Endothelial cell of umbilical vein (primary cell): ENCODE data around the gene DIO3. TPM values are rescaled to one million over a fixed set of nuclear protein-coding genes. Genes with fewer than 3 reads are reported as not detected.

ENCODE experiments used
- BruUV-seq: library from RNA; stranded (reverse); fragments of 400-500 nt; replicated peaks from 2 replicates; lab custom pipeline; 2021; lab: Mats Ljungman, UMichigan
- CTCF ChIA-PET: fragments of 300-600, 350-600 bp; sonication (Branson Sonifier 250); formaldehyde crosslinking; loops from one replicate; lab custom pipeline; 2021; ENCODE audit warnings: antibody characterized with exemption, inconsistent platforms; lab: Charles Lee
- POLR2A ChIA-PET: fragments of 300-600, 350-600 bp; sonication (Branson Sonifier 250); formaldehyde crosslinking; loops from one replicate; lab custom pipeline; 2021; ENCODE audit warnings: antibody characterized with exemption, inconsistent platforms; lab: Charles Lee
- DNase-seq: peaks from one replicate; pipeline ENCODE4 v3.0.0-alpha.2; 2011; ENCODE audit warnings: low read depth, low spot score
- FAIRE-seq: peaks from 2 replicates; lab custom pipeline; 2011; peaks lifted over from hg19 to GRCh38; lab: Jason Lieb, UNC
- H2AFZ ChIP-seq: 2 replicates; pipeline ENCODE4 v1.6.0; 2012; ENCODE audit warnings: low read depth, low read length, control low read depth, inconsistent platforms
- H3K27ac ChIP-seq: 2 replicates; pipeline ENCODE4 v1.5.1; 2011; ENCODE audit warnings: low read depth, mild to moderate bottlenecking, control low read depth, low read length, moderate library complexity; ENCODE audit not compliant: insufficient read depth
- H3K27me3 ChIP-seq, 2 experiments: 2 replicates each; pipeline versions ENCODE4 v1.6.0 to v1.6.1; 2011; ENCODE audit warnings: low read length in 2 of 2, mixed read lengths in 1 of 2; ENCODE audit not compliant: control insufficient read depth in 2 of 2, insufficient read depth in 2 of 2
- H3K36me3 ChIP-seq, 2 experiments: 2 replicates in 1 of 2; 3 replicates in 1 of 2; pipeline ENCODE4 v1.5.1; 2011; ENCODE audit warnings: low read length in 2 of 2, mild to moderate bottlenecking in 1 of 2, moderate library complexity in 1 of 2; ENCODE audit not compliant: control insufficient read depth in 2 of 2, insufficient read depth in 2 of 2; ENCODE audit errors: extremely low read depth in 1 of 2
- H3K4me1 ChIP-seq: 3 replicates; pipeline ENCODE4 v1.5.1; 2011; ENCODE audit warnings: mild to moderate bottlenecking, low read length; ENCODE audit not compliant: control insufficient read depth, insufficient read depth; ENCODE audit errors: extremely low read depth
- H3K4me2 ChIP-seq: 2 replicates; pipeline ENCODE4 v1.6.1; 2011; ENCODE audit warnings: low read length, control low read depth, mixed read lengths; ENCODE audit not compliant: insufficient read depth
- H3K4me3 ChIP-seq, 3 experiments: fragments of 200-600 bp in 1 of 3; sonication (generic), shearing (Covaris generic) in 1 of 3; replicated peaks in 1 of 3; 2 replicates each; pipeline ENCODE4 v1.5.1; 2011 to 2016; ENCODE audit warnings: control low read depth in 3 of 3, low read length in 3 of 3, mild to moderate bottlenecking in 2 of 3, inconsistent platforms in 1 of 3, low read depth in 1 of 3, moderate library complexity in 1 of 3; ENCODE audit not compliant: insufficient read depth in 1 of 3
- H3K79me2 ChIP-seq: 2 replicates; pipeline ENCODE4 v1.6.0; 2012; ENCODE audit warnings: low read length, inconsistent platforms; ENCODE audit not compliant: control insufficient read depth, insufficient read depth
- H3K9ac ChIP-seq: replicated peaks from 2 replicates; pipeline ENCODE3; 2011; ENCODE audit warnings: low read length, control low read depth; ENCODE audit not compliant: insufficient read depth; ENCODE audit errors: extremely low read depth
- H3K9me1 ChIP-seq: replicated peaks from 3 replicates; pipeline ENCODE4 v1.6.0; 2011; ENCODE audit warnings: mild to moderate bottlenecking, low read length; ENCODE audit not compliant: control insufficient read depth, insufficient read depth; ENCODE audit errors: extremely low read depth
- H3K9me3 ChIP-seq: replicated peaks from 2 replicates; pipeline ENCODE4 v1.5.1; 2012; ENCODE audit warnings: low read length, inconsistent platforms; ENCODE audit not compliant: control insufficient read depth, insufficient read depth
- H4K20me1 ChIP-seq: replicated peaks from 2 replicates; pipeline ENCODE3; 2011; ENCODE audit warnings: mild to moderate bottlenecking, low read length; ENCODE audit not compliant: control insufficient read depth, insufficient read depth; ENCODE audit errors: extremely low read depth
- EZH2 ChIP-seq: IDR thresholded peaks from 2 replicates; pipeline ENCODE4 v1.6.1; 2012; ENCODE audit warnings: borderline replicate concordance, low read depth, mild to moderate bottlenecking, moderate library complexity, low read length, inconsistent platforms; ENCODE audit not compliant: severe bottlenecking
- FOS ChIP-seq: IDR thresholded peaks from 2 replicates; pipeline ENCODE4 v1.6.1; 2011; ENCODE audit warnings: mild to moderate bottlenecking, low read length, moderate library complexity, borderline replicate concordance; ENCODE audit not compliant: insufficient read depth
- GATA2 ChIP-seq: IDR thresholded peaks from 2 replicates; pipeline ENCODE4 v1.7.0; 2011; ENCODE audit warnings: low read depth, mild to moderate bottlenecking, moderate library complexity, mixed read lengths, low read length; ENCODE audit not compliant: insufficient read length, insufficient read depth
- JUN ChIP-seq: IDR thresholded peaks from 2 replicates; pipeline ENCODE4 v1.6.1; 2011; ENCODE audit warnings: borderline replicate concordance, low read depth; ENCODE audit not compliant: insufficient read length, insufficient read depth
- MYC ChIP-seq: IDR thresholded peaks from one replicate; pipeline ENCODE4 v1.6.1; 2011; ENCODE audit warnings: mild to moderate bottlenecking, low read depth, low read length
- POLR2A ChIP-seq: IDR thresholded peaks from 2 replicates; pipeline ENCODE4 v1.6.1; 2012; ENCODE audit warnings: low read depth, mild to moderate bottlenecking, control low read depth, low read length
- POLR2AphosphoS5 ChIP-seq: IDR thresholded peaks from 2 replicates; pipeline ENCODE4 v1.6.1; 2012; ENCODE audit warnings: low read depth, mild to moderate bottlenecking, control low read depth, low read length, moderate library complexity; ENCODE audit not compliant: insufficient read depth
- dilution Hi-C: fragments of 300-500 bp; cut with MboI; formaldehyde crosslinking; loops from one replicate; pipeline ENCODE4 v1.15.0; 2019; ENCODE audit warnings: low sequenced_read_pairs; ENCODE audit not compliant: extremely low pct_ligation_motif_present
- intact Hi-C: fragments of 100-400 bp; cut with micrococcal nuclease; formaldehyde crosslinking; loops from one replicate; pipeline ENCODE4 v1.10.0; 2022
- polyA plus RNA-seq, 4 experiments: library from polyadenylated mRNA; depleted of rRNA in 3 of 4; stranded (reverse) in 3 of 4; unstranded in 1 of 4; fragments of >200 nt; gene quantifications; 2 replicates each; pipeline versions ENCODE4 v1.2.1 to v1.2.3, GENCODE V29; 2011 to 2012; ENCODE audit warnings: missing spikeins in 1 of 4
- total RNA-seq: library from RNA; stranded (reverse); gene quantifications from 2 replicates; pipeline ENCODE4 v1.2.3, GENCODE V29; 2021
- TF ChIP-seq, protein P1 (sequence below): IDR thresholded peaks from 2 replicates; pipeline ENCODE4 v1.6.1; 2011; ENCODE audit not compliant: insufficient read depth, insufficient read length
- TF ChIP-seq, protein P2 (sequence below), 2 donors: IDR thresholded peaks; 1 replicate in 1 of 2; 2 replicates in 1 of 2; pipeline ENCODE4 v1.5.1; 2011; ENCODE audit warnings: low read length in 2 of 2, mild to moderate bottlenecking in 2 of 2, moderate library complexity in 2 of 2, control low read depth in 1 of 2, inconsistent platforms in 1 of 2, low read depth in 1 of 2; ENCODE audit not compliant: insufficient read depth in 1 of 2; ENCODE audit errors: extremely low read depth in 1 of 2

The DIO3 gene
- total and polyA plus RNA-seq, 2 donors (not counting 3 experiments of a cell fraction or from before 2014, with no cell fraction given): not detected

DNA sequence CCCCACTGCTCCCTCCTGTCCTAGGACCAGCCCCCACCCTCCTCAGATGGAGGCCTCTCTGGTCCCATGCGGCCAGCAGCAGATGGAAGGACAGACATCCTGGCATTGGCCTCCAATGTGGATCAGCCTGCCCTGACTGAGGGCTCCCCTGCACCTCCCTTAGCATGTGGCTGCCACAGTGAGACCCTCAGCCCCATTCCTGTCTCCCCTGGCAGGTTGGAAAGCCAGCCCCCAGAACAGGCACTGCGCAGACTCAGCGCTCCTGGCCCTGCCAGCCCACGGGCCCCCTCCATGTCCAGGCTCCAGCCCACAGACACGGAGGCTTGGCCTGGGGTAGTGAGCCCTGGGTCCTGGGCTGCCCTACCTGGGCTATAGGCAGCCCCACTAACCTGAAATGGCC lies 47.2 kb upstream of the DIO3 start:
- Histone ChIP-seq H3K4me2 (no peak overlapping the region), H3K27me3 (no peaks in the 10 kb centered on the region), H3K79me2 (no peaks in the 10 kb centered on the region), H3K27ac (no peak overlapping the region), H3K9me3 (no peaks in the 10 kb centered on the region), H3K9me1 (no peaks in the 10 kb centered on the region), H4K20me1 (no peaks in the 10 kb centered on the region), H3K4me3 (no peak overlapping the region), H3K36me3 (no peaks in the 10 kb centered on the region), H2AFZ (no peak overlapping the region), H3K4me1 (no peaks in the 10 kb centered on the region), H3K9ac (no peak overlapping the region)
- FAIRE-seq (no peak), DNase-seq (no peak)
- CTCF ChIA-PET: no interaction called here
- TF ChIP-seq, protein P1, sequence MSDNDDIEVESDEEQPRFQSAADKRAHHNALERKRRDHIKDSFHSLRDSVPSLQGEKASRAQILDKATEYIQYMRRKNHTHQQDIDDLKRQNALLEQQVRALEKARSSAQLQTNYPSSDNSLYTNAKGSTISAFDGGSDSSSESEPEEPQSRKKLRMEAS: no peak
- dilution Hi-C loops: no loop called here
- POLR2A ChIA-PET: no interaction called here
- no TSS peak for BruUV-seq
- intact Hi-C loops: no loop called here

DNA sequence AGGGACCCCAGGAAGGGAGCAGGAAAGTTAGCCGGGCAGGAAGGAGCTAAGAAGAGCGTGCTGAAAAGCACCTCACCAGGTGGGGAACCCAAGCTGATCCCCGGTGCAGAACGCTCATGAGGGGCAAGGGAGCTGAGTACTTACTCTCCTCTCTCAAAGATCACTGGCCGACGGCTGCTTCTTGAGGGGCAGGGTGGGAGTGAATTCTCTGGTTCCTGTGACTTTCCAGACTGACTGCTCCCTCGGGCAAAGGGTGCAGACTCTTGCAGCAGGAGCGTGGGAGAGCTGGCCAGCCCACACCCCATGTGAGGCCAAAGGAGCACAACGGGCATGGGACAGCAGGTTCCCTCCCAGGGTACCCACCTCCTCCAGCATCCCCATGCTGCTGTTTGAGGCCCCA lies 44.9 kb upstream of the DIO3 start:
- ChIA-PET CTCF (no interaction called here), POLR2A (no interaction called here)
- H3K9me1 ChIP-seq: no peaks in the 10 kb centered on the region
- H3K4me3 ChIP-seq: no peak overlapping the region
- no peaks in the 10 kb centered on the region for H3K4me1 ChIP-seq
- no peaks in the 10 kb centered on the region for H3K9me3 ChIP-seq
- H3K4me2 ChIP-seq: no peak overlapping the region
- intact Hi-C loops: no loop called here
- no peak overlapping the region for H3K9ac ChIP-seq
- no peak overlapping the region for H2AFZ ChIP-seq
- TF ChIP-seq FOS (no peak), GATA2 (no peak), JUN (no peak), POLR2AphosphoS5 (no peak), EZH2 (no peak), POLR2A (no peak), MYC (no peak)
- TF ChIP-seq, protein P1: no peak
- TF ChIP-seq, protein P2, sequence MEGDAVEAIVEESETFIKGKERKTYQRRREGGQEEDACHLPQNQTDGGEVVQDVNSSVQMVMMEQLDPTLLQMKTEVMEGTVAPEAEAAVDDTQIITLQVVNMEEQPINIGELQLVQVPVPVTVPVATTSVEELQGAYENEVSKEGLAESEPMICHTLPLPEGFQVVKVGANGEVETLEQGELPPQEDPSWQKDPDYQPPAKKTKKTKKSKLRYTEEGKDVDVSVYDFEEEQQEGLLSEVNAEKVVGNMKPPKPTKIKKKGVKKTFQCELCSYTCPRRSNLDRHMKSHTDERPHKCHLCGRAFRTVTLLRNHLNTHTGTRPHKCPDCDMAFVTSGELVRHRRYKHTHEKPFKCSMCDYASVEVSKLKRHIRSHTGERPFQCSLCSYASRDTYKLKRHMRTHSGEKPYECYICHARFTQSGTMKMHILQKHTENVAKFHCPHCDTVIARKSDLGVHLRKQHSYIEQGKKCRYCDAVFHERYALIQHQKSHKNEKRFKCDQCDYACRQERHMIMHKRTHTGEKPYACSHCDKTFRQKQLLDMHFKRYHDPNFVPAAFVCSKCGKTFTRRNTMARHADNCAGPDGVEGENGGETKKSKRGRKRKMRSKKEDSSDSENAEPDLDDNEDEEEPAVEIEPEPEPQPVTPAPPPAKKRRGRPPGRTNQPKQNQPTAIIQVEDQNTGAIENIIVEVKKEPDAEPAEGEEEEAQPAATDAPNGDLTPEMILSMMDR (IDR thresholded peaks at IDR 0.05; ENCODE audit: extremely low read depth in 1 of 2, insufficient read depth in 1 of 2, low read depth in 1 of 2, low read length in 2 of 2): no peak
- H4K20me1 ChIP-seq: no peaks in the 10 kb centered on the region
- DNase-seq (no peak), FAIRE-seq (no peak)
- H3K36me3 ChIP-seq: no peaks in the 10 kb centered on the region
- no peaks in the 10 kb centered on the region for H3K27me3 ChIP-seq
- H3K79me2 ChIP-seq: no peaks in the 10 kb centered on the region
- H3K27ac ChIP-seq: no peak overlapping the region
- BruUV-seq: no TSS peak
- dilution Hi-C loops: no loop called here
